ENCODE data around the gene TPD52L2. TPM values are rescaled to one million over a fixed set of nuclear protein-coding genes. Genes with fewer than 3 reads are reported as not detected.
A peak's percentile ranks its signal among the peaks of the same experiment; 100 is the strongest.
"Not testable (repeated sequence)": the region's sequence is repeated elsewhere in the genome, so short reads cannot be mapped to it uniquely, and the experiment has no call there.

TPD52L2 gene
- total RNA-seq, 1 experiment from 2014 or later = 152 TPM

- no peak for DNase-seq (ENCODE audit: low read depth)
These were observed 14.0 kb downstream of the TPD52L2 start for GRCh38 chr20:63878899-63879663.

GRCh38 chr20:63880901-63881300 is 15.8 kb downstream of the TPD52L2 start:
- DNase-seq (ENCODE audit: low read depth) = not testable (repeated sequence)

GRCh38 chr20:63881451-63882226 is 16.6 kb downstream of the TPD52L2 start:
- DNase-seq (ENCODE audit: low read depth) = no peak

GRCh38 chr20:63882257-63883200 is 17.5 kb downstream of the TPD52L2 start:
- DNase-seq (ENCODE audit: low read depth) = no peak

- no peak for DNase-seq (ENCODE audit: low read depth)
These were observed 18.1 kb downstream of the TPD52L2 start for GRCh38 chr20:63883201-63883593.

GRCh38 chr20:63884506-63885263 is 19.6 kb downstream of the TPD52L2 start:
- DNase-seq (ENCODE audit: low read depth) = peak; percentile 27

- DNase-seq (ENCODE audit: low read depth) = no peak
These were observed 20.4 kb downstream of the TPD52L2 start for GRCh38 chr20:63885264-63886053.

- no peak for DNase-seq (ENCODE audit: low read depth)
These were observed 21.0 kb downstream of the TPD52L2 start for GRCh38 chr20:63886054-63886419.

- no peak for DNase-seq (ENCODE audit: low read depth)
These were observed 21.9 kb downstream of the TPD52L2 start for GRCh38 chr20:63886921-63887320.

GRCh38 chr20:63889241-63890200 is 24.5 kb downstream of the TPD52L2 start:
- no peak for DNase-seq (ENCODE audit: low read depth)

GRCh38 chr20:63890201-63890576 is 25.1 kb downstream of the TPD52L2 start:
- DNase-seq (ENCODE audit: low read depth) = no peak

- no peak for DNase-seq (ENCODE audit: low read depth)
These were observed 25.5 kb downstream of the TPD52L2 start for GRCh38 chr20:63890616-63891015.

- DNase-seq (ENCODE audit: low read depth) = no peak
These were observed 26.3 kb downstream of the TPD52L2 start for GRCh38 chr20:63891061-63892002.

GRCh38 chr20:63892402-63892801 is 27.3 kb downstream of the TPD52L2 start:
- DNase-seq (ENCODE audit: low read depth) = no peak

GRCh38 chr20:63893999-63894357 is 28.9 kb downstream of the TPD52L2 start:
- peak; percentile 19 for DNase-seq (ENCODE audit: low read depth)

GRCh38 chr20:63894358-63895201 is 29.5 kb downstream of the TPD52L2 start, which contains the start of gene DNAJC5:
TSS of gene DNAJC5 (plus strand) at chr20:63895126. CDS start at chr20:63928346, 33,220 bp downstream.
- peak; percentile 94 for DNase-seq (ENCODE audit: low read depth)
